H9 (cell line): ENCODE results near the gene ARHGAP24. TPM values are rescaled to one million over a fixed set of nuclear protein-coding genes. Genes with fewer than 3 reads are reported as not detected.

Source experiments
- DNase-seq: peaks from one replicate; pipeline ENCODE4 v3.0.0-alpha.2; 2017
- H2AFZ ChIP-seq: one replicate; pipeline ENCODE4 v1.6.1; 2013; ENCODE audit warnings: mild to moderate bottlenecking, low read length, control low read depth, moderate library complexity
- H2AK5ac ChIP-seq: 2 replicates; pipeline ENCODE4 v1.6.1; 2013; ENCODE audit warnings: low read length, control low read depth, mixed read lengths; ENCODE audit not compliant: insufficient read length
- H2BK120ac ChIP-seq: one replicate; pipeline ENCODE4 v1.6.1; 2013; ENCODE audit warnings: low read depth, mild to moderate bottlenecking, low read length, control low read depth, inconsistent platforms; ENCODE audit not compliant: poor library complexity, severe bottlenecking
- H2BK12ac ChIP-seq: 2 replicates; pipeline ENCODE4 v1.6.1; 2013; ENCODE audit warnings: low read length, control low read depth, mixed read lengths, low read depth; ENCODE audit not compliant: insufficient read length
- H2BK15ac ChIP-seq: 2 replicates; pipeline ENCODE4 v1.6.1; 2013; ENCODE audit warnings: low read depth, low read length, control low read depth
- H2BK20ac ChIP-seq: one replicate; pipeline ENCODE4 v1.6.1; 2013; ENCODE audit warnings: low read depth, mild to moderate bottlenecking, low read length, control low read depth, inconsistent platforms; ENCODE audit not compliant: poor library complexity, severe bottlenecking
- H2BK5ac ChIP-seq: 2 replicates; pipeline ENCODE4 v1.6.1; 2013; ENCODE audit warnings: low read length, control low read depth, mixed read lengths; ENCODE audit not compliant: insufficient read length
- H3K14ac ChIP-seq: 2 replicates; pipeline ENCODE4 v1.6.1; 2013; ENCODE audit warnings: low read length, control low read depth; ENCODE audit not compliant: insufficient read depth
- H3K18ac ChIP-seq: 2 replicates; pipeline ENCODE4 v1.6.1; 2013; ENCODE audit warnings: low read depth, mild to moderate bottlenecking, mixed read lengths, low read length, control low read depth; ENCODE audit not compliant: insufficient read length
- H3K23ac ChIP-seq: 2 replicates; pipeline ENCODE4 v1.6.1; 2013; ENCODE audit warnings: low read length, control low read depth, mixed read lengths, low read depth; ENCODE audit not compliant: insufficient read length
- H3K23me2 ChIP-seq: 2 replicates; pipeline ENCODE4 v1.6.1; 2013; ENCODE audit warnings: low read depth, mild to moderate bottlenecking, mixed read lengths, low read length, control low read depth; ENCODE audit not compliant: insufficient read length, poor library complexity, severe bottlenecking
- H3K27ac ChIP-seq: 2 replicates; pipeline ENCODE4 v1.5.1; 2013; ENCODE audit warnings: low read length, control low read depth, mixed read lengths, low read depth; ENCODE audit not compliant: insufficient read length
- H3K27me3 ChIP-seq: 2 replicates; pipeline ENCODE4 v1.6.1; 2013; ENCODE audit warnings: low read length, control low read depth, inconsistent platforms; ENCODE audit not compliant: insufficient read depth
- H3K4ac ChIP-seq: 2 replicates; pipeline ENCODE4 v1.6.1; 2013; ENCODE audit warnings: low read depth, mild to moderate bottlenecking, control low read depth, inconsistent platforms, low read length, moderate library complexity
- H3K4me1 ChIP-seq: 2 replicates; pipeline ENCODE4 v1.6.1; 2013; ENCODE audit warnings: low read length, control low read depth, inconsistent platforms; ENCODE audit not compliant: insufficient read depth
- H3K4me2 ChIP-seq: 2 replicates; pipeline ENCODE4 v1.6.1; 2013; ENCODE audit warnings: low read length, control low read depth, mixed read lengths; ENCODE audit not compliant: insufficient read length, insufficient read depth
- H3K56ac ChIP-seq: 2 replicates; pipeline ENCODE4 v1.6.1; 2013; ENCODE audit warnings: low read depth, mild to moderate bottlenecking, mixed read lengths, low read length, control low read depth; ENCODE audit not compliant: insufficient read length
- H3K79me1 ChIP-seq: 2 replicates; pipeline ENCODE4 v1.6.1; 2013; ENCODE audit warnings: low read depth, mild to moderate bottlenecking, moderate library complexity, low read length, control low read depth, inconsistent platforms; ENCODE audit not compliant: insufficient read depth, poor library complexity, severe bottlenecking
- H3K79me2 ChIP-seq: 2 replicates; pipeline ENCODE4 v1.6.1; 2013; ENCODE audit warnings: low read length, control low read depth, inconsistent platforms; ENCODE audit not compliant: insufficient read depth
- H3K9ac ChIP-seq: 2 replicates; pipeline ENCODE4 v1.6.1; 2013; ENCODE audit warnings: low read length, control low read depth, mixed read lengths; ENCODE audit not compliant: insufficient read length; ENCODE audit errors: extremely low read depth
- H3K9me3 ChIP-seq: one replicate; pipeline ENCODE4 v1.6.1; 2013; ENCODE audit warnings: low read depth, low read length, inconsistent platforms; ENCODE audit not compliant: control insufficient read depth
- H3T11ph ChIP-seq: one replicate; pipeline ENCODE4 v1.6.1; 2013; ENCODE audit warnings: mild to moderate bottlenecking, low read length, control low read depth, inconsistent platforms
- H4K20me1 ChIP-seq: one replicate; pipeline ENCODE4 v1.6.1; 2013; ENCODE audit not compliant: control insufficient read depth, insufficient read length, insufficient read depth
- H4K5ac ChIP-seq: 2 replicates; pipeline ENCODE4 v1.6.1; 2013; ENCODE audit warnings: low read depth, mild to moderate bottlenecking, mixed read lengths, low read length, control low read depth; ENCODE audit not compliant: insufficient read length
- H4K8ac ChIP-seq: replicated peaks from 2 replicates; pipeline ENCODE4 v1.6.1; 2013; ENCODE audit warnings: low read length, control low read depth, mixed read lengths, low read depth; ENCODE audit not compliant: insufficient read length
- H4K91ac ChIP-seq: 2 replicates; pipeline ENCODE4 v1.6.1; 2013; ENCODE audit warnings: low read depth, mild to moderate bottlenecking, moderate library complexity, mixed read lengths, low read length, control low read depth; ENCODE audit not compliant: insufficient read length
- H3K27ac Mint-ChIP-seq, 3 experiments: 2 replicates in 2 of 3; 3 replicates in 1 of 3; pipeline ENCODE4 v1.8.0; 2020 to 2021; ENCODE audit warnings: mixed read lengths in 3 of 3, mild to moderate bottlenecking in 1 of 3, moderate library complexity in 1 of 3
- H3K27me3 Mint-ChIP-seq: 2 replicates; pipeline ENCODE4 v1.8.0; 2021; ENCODE audit warnings: low read depth, mild to moderate bottlenecking, moderate library complexity, mixed read lengths
- H3K36me3 Mint-ChIP-seq, 3 experiments: 2 replicates in 2 of 3; 3 replicates in 1 of 3; pipeline ENCODE4 v1.8.0; 2020 to 2021; ENCODE audit warnings: low read depth in 3 of 3, mixed read lengths in 3 of 3; ENCODE audit not compliant: insufficient read depth in 1 of 3
- H3K4me1 Mint-ChIP-seq, 2 experiments: 2 replicates each; pipeline ENCODE4 v1.8.0; 2020; ENCODE audit warnings: mixed read lengths in 2 of 2
- H3K4me3 Mint-ChIP-seq, 2 experiments: 2 replicates in 1 of 2; 3 replicates in 1 of 2; pipeline ENCODE4 v1.8.0; 2020 to 2021; ENCODE audit warnings: mild to moderate bottlenecking in 2 of 2, mixed read lengths in 2 of 2, moderate library complexity in 1 of 2
- H3K9me3 Mint-ChIP-seq, 2 experiments: 2 replicates in 1 of 2; 3 replicates in 1 of 2; pipeline ENCODE4 v1.8.0; 2020; ENCODE audit warnings: mild to moderate bottlenecking in 2 of 2, mixed read lengths in 2 of 2, moderate library complexity in 1 of 2
- WGBS: extraction: QIAGEN DNeasy Blood & Tissue Kit; methylation state at CpG from one replicate; pipeline ENCODE4 v1.1.7; 2013; ENCODE audit warnings: missing lambda C conversion rate, low lambda C conversion rate, mixed read lengths; ENCODE audit not compliant: insufficient read length; ENCODE audit errors: extremely low coverage; 5-methylcytosine and 5-hydroxymethylcytosine counted together
- total RNA-seq: library from RNA; stranded (reverse); gene quantifications from 2 replicates; pipeline ENCODE4 v1.2.1, GENCODE V29; 2021
- TF ChIP-seq, protein P1 (sequence below): fragments of 200-600 bp; sonication (generic); conservative IDR thresholded peaks from 3 replicates; pipeline ENCODE4 v1.8.0; 2021; ENCODE audit warnings: antibody characterized with exemption, mild to moderate bottlenecking

The ARHGAP24 gene
- total RNA-seq, 1 experiment from 2014 or later = 0.37 TPM

DNA sequence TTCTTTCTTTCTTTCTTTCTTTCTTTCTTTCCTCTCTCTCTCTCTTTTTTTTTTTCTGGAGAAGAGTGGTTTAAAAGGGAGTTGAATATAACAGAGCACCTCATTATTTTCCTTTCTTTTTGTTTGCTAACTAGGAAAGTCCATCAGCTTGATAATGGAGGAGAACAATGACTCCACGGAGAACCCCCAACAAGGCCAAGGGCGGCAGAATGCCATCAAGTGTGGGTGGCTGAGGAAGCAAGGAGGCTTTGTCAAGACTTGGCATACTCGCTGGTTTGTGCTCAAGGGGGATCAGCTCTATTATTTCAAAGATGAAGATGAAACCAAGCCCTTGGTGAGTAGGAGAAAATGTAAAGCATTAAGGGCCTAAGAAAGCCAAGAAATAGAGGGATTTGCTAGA lies 95.4 kb downstream of the ARHGAP24 start:
- no CpG with 5 or more reads among the region's 3 CpGs for WGBS
- Mint-ChIP-seq H3K36me3 (no peaks in the 10 kb centered on the region), H3K4me3 (no peak overlapping the region), H3K27ac (peak overlapping the region; percentile 49 to 73 (median 52); a peak in 5 of 7 replicates), H3K4me1 (peaks cover 7 to 15% of the 10 kb centered on the region in 2 experiments), H3K27me3 (no peaks in the 10 kb centered on the region), H3K9me3 (no peaks in the 10 kb centered on the region)
- Histone ChIP-seq H4K20me1 (no peaks in the 10 kb centered on the region), H3K9me3 (no peaks in the 10 kb centered on the region), H3K27ac (no peak overlapping the region), H3T11ph (no peak overlapping the region), H4K5ac (no peak overlapping the region), H3K27me3 (no peaks in the 10 kb centered on the region), H3K4ac (no peak overlapping the region), H3K23ac (no peak overlapping the region), H3K18ac (no peak overlapping the region), H2BK5ac (no peak overlapping the region), H3K4me2 (no peak overlapping the region), H2BK12ac (no peak overlapping the region), H4K91ac (no peak overlapping the region), H2AFZ (no peak overlapping the region), H3K23me2 (no peaks in the 10 kb centered on the region), H3K4me1 (peaks cover 2% of the 10 kb centered on the region; the same call in 1 of the 2 replicates), H2BK15ac (no peak overlapping the region), H2AK5ac (no peak overlapping the region), H3K79me2 (no peaks in the 10 kb centered on the region; the same call in 1 of the 2 replicates), H3K9ac (no peak overlapping the region), H4K8ac (no peak overlapping the region), H2BK120ac (no peak overlapping the region), H3K56ac (no peak overlapping the region), H3K14ac (no peak overlapping the region), H3K79me1 (no peaks in the 10 kb centered on the region), H2BK20ac (no peak overlapping the region)
- TF ChIP-seq, protein P1, sequence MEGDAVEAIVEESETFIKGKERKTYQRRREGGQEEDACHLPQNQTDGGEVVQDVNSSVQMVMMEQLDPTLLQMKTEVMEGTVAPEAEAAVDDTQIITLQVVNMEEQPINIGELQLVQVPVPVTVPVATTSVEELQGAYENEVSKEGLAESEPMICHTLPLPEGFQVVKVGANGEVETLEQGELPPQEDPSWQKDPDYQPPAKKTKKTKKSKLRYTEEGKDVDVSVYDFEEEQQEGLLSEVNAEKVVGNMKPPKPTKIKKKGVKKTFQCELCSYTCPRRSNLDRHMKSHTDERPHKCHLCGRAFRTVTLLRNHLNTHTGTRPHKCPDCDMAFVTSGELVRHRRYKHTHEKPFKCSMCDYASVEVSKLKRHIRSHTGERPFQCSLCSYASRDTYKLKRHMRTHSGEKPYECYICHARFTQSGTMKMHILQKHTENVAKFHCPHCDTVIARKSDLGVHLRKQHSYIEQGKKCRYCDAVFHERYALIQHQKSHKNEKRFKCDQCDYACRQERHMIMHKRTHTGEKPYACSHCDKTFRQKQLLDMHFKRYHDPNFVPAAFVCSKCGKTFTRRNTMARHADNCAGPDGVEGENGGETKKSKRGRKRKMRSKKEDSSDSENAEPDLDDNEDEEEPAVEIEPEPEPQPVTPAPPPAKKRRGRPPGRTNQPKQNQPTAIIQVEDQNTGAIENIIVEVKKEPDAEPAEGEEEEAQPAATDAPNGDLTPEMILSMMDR = no peak
- DNase-seq = no peak
